Endothelial cell of umbilical vein (primary cell): Measurements from ENCODE around the gene ZNF628.

ENCODE experiments used
- EZH2 ChIP-seq: IDR thresholded peaks from 2 replicates; pipeline ENCODE4 v1.6.1; 2012; ENCODE audit warnings: borderline replicate concordance, low read depth, mild to moderate bottlenecking, moderate library complexity, low read length, inconsistent platforms; ENCODE audit not compliant: severe bottlenecking
- FOS ChIP-seq: IDR thresholded peaks from 2 replicates; pipeline ENCODE4 v1.6.1; 2011; ENCODE audit warnings: mild to moderate bottlenecking, low read length, moderate library complexity, borderline replicate concordance; ENCODE audit not compliant: insufficient read depth
- MYC ChIP-seq: IDR thresholded peaks from one replicate; pipeline ENCODE4 v1.6.1; 2011; ENCODE audit warnings: mild to moderate bottlenecking, low read depth, low read length
- POLR2A ChIP-seq: IDR thresholded peaks from 2 replicates; pipeline ENCODE4 v1.6.1; 2012; ENCODE audit warnings: low read depth, mild to moderate bottlenecking, control low read depth, low read length
- POLR2AphosphoS5 ChIP-seq: IDR thresholded peaks from 2 replicates; pipeline ENCODE4 v1.6.1; 2012; ENCODE audit warnings: low read depth, mild to moderate bottlenecking, control low read depth, low read length, moderate library complexity; ENCODE audit not compliant: insufficient read depth
- TF ChIP-seq, protein P1 (sequence below), 2 donors: IDR thresholded peaks; 1 replicate in 1 of 2; 2 replicates in 1 of 2; pipeline ENCODE4 v1.5.1; 2011; ENCODE audit warnings: low read length in 2 of 2, mild to moderate bottlenecking in 2 of 2, moderate library complexity in 2 of 2, control low read depth in 1 of 2, inconsistent platforms in 1 of 2, low read depth in 1 of 2; ENCODE audit not compliant: insufficient read depth in 1 of 2; ENCODE audit errors: extremely low read depth in 1 of 2
- TF ChIP-seq, protein P2 (sequence below): IDR thresholded peaks from 2 replicates; pipeline ENCODE4 v1.6.1; 2011; ENCODE audit not compliant: insufficient read depth, insufficient read length

DNA sequence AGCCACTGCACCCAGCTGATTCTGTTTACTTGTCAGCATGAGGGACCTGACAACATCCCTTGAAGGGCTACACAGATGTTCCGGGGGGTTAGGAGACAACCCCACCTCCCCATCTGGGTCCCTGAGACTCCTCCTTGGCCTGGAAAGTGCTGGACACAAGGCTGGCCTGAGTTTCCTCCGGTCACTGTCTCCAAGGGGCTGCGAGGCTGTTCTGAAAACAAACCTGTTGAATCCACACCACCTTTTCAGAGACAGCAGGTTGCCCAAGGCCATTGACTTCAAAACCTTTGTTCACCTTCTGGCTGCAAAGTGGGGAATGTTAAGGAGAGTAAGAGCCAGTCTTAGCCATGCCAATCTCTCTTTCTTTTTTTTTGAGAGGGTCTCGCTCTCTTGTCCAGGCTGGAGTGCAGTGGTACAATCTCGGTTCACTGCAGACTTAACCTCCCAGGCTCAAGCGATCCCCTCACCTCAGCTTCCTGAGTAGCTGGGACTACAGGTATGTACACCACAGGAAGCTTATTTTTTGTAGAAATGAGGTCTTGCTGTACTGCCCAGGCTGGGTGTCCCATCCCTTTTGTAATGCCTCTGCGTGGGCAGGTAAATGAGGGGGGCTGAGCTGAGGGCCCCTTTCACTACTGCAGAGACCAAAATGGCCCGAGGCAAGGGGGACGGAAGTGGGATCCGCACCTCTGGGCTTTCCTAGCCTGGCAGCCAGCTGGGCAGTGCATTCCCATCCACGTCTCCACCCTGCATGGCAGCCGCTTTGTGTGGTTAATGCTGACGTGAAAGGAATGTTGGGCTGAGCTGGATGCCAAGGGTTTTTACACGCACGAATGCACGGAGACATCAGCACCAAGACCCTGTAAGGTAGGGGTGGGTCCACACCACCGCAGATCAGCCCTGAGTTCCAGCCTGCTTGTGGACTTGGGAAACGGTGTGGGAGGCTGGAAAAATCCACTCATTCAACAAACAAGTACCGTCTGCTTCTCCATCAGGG is 1.9 kb upstream of the ZNF628 start:
- TF ChIP-seq, protein P1, sequence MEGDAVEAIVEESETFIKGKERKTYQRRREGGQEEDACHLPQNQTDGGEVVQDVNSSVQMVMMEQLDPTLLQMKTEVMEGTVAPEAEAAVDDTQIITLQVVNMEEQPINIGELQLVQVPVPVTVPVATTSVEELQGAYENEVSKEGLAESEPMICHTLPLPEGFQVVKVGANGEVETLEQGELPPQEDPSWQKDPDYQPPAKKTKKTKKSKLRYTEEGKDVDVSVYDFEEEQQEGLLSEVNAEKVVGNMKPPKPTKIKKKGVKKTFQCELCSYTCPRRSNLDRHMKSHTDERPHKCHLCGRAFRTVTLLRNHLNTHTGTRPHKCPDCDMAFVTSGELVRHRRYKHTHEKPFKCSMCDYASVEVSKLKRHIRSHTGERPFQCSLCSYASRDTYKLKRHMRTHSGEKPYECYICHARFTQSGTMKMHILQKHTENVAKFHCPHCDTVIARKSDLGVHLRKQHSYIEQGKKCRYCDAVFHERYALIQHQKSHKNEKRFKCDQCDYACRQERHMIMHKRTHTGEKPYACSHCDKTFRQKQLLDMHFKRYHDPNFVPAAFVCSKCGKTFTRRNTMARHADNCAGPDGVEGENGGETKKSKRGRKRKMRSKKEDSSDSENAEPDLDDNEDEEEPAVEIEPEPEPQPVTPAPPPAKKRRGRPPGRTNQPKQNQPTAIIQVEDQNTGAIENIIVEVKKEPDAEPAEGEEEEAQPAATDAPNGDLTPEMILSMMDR (IDR thresholded peaks at IDR 0.05; ENCODE audit: extremely low read depth in 1 of 2, insufficient read depth in 1 of 2, low read depth in 1 of 2, low read length in 2 of 2): no peak
- no peak for TF ChIP-seq POLR2AphosphoS5
- no peak for TF ChIP-seq POLR2A
- no peak for TF ChIP-seq EZH2
- TF ChIP-seq, protein P2, sequence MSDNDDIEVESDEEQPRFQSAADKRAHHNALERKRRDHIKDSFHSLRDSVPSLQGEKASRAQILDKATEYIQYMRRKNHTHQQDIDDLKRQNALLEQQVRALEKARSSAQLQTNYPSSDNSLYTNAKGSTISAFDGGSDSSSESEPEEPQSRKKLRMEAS: no peak
- TF ChIP-seq FOS: no peak
- TF ChIP-seq MYC: no peak
